Measurements from ENCODE around the gene NTM. TPM values are rescaled to one million over a fixed set of nuclear protein-coding genes. Genes with fewer than 3 reads are reported as not detected.
A peak's percentile ranks its signal among the peaks of the same experiment; 100 is the strongest.

Gene NTM
- total RNA-seq, 4 donors from 2014 or later, result 3.6 to 11.8 (median 7.8) TPM

DNA sequence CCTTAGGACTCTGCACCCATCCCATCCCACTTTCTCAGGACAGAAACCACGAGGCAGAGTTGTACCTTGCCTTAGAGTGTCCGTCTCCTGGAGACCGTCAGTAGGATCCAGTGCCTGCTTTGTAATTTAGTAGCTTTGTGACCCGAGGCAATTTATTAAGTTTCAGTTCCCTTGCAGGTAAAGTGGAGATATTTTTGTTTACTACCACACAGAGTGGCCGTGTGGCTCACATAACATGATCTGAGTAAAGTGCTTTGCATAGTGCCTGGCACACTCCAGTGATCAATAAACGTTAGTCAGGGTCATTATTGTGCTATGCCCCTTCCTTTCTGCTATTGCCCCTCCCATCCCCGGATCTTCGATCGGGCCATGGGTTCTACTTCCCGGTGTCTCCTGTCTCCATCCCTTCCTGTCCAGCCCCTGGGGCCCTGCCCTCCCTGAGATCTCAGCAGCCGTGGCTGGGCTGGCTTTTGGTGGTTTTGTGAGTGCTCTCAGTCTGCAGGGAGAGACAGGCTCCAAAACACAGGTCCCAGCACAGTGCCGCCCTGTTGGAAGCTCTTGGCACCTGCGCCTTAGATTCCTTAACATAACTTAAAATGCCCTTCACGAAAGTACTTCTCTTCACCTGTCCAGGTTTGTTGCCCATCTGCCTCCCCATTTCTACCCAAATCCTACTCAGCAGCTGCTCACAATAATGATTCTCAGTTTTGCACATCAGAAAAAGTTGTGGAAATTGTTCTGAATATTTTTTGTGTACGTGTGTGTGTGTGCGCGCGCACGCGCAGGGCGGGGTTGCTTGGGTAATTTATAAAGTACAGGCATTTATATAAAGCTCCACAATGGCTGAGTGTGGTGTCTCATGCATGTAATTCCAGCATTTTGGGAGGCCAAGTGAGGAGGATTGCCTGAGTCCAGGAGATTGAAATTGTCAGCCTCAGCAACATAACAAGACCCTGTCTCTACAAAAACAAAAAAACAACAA lies 753.7 kb downstream of the NTM start:
- Histone ChIP-seq H3K4me1 (peaks cover 0 to 22% (median 5%) of the 10 kb centered on the region in 3 donors), H3K27ac (no peak overlapping the region), H3K36me3 (no peaks in the 10 kb centered on the region), H3K4me3 (no peak overlapping the region), H3K9me3 (no peaks in the 10 kb centered on the region), H3K27me3 (no peaks in the 10 kb centered on the region)
- no peak for TF ChIP-seq EP300 (IDR thresholded peaks at IDR 0.05)
- TF ChIP-seq POLR2AphosphoS5 (IDR thresholded peaks at IDR 0.05), result no peak
- TF ChIP-seq, protein P1, sequence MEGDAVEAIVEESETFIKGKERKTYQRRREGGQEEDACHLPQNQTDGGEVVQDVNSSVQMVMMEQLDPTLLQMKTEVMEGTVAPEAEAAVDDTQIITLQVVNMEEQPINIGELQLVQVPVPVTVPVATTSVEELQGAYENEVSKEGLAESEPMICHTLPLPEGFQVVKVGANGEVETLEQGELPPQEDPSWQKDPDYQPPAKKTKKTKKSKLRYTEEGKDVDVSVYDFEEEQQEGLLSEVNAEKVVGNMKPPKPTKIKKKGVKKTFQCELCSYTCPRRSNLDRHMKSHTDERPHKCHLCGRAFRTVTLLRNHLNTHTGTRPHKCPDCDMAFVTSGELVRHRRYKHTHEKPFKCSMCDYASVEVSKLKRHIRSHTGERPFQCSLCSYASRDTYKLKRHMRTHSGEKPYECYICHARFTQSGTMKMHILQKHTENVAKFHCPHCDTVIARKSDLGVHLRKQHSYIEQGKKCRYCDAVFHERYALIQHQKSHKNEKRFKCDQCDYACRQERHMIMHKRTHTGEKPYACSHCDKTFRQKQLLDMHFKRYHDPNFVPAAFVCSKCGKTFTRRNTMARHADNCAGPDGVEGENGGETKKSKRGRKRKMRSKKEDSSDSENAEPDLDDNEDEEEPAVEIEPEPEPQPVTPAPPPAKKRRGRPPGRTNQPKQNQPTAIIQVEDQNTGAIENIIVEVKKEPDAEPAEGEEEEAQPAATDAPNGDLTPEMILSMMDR (IDR thresholded peaks at IDR 0.05), result no peak
- no peak for TF ChIP-seq POLR2A (IDR thresholded peaks at IDR 0.05)
- 79 to 88% methylated on average over 11 to 16 of the region's 21 CpGs for WGBS, 2 donors (ENCODE audit: low coverage in 1 of 2)
- no peak for ATAC-seq

DNA sequence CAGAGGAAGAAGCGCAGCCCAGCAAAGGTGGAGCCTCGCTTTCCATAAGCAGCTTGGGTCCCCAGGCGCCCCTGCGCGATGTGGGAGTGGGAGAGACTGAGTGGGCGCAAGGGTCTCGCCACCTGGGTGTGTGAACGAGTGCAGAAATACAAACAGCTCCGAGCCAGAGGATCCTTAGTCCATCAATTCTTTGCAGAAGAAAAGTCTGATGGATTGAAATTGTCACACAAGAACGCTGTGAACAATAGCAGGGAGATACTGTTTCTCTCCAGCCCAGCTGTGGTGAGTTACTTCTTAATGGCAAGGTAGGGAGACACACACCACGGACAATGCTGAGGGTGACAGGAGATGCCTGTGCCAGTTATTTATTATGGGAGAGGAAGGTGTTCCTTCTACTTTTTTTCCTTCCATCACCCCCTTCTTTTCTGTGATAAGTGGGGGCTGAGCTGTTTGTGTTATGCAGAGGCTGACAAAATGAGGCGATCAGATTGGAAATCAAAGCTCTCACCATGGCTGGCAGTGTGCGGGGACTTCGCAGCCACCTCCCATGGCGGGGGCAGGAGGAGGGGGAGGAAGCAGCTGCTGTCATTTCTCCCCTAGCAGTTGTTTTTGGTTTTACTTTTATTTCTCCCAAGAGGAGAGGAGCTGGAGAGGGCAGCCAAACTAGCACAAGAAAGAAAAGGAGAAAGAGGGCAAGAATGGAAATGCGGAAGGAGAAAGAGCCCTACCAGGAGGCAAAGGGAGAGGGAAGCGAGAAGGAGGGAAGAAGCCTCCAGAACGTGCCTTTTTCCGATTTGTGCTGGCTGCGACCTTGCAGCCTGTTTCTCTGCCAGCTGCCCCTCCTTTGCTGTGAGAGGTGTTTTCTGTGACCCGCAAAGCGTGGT lies 755.8 kb downstream of the NTM start:
- no peaks in the 10 kb centered on the region for H3K36me3 ChIP-seq
- H3K9me3 ChIP-seq, result no peaks in the 10 kb centered on the region
- peak; percentile 27 for ATAC-seq
- H3K27me3 ChIP-seq, result no peaks in the 10 kb centered on the region
- WGBS, 2 donors (ENCODE audit: low coverage in 1 of 2), result 11 to 22% methylated on average over 20 to 22 of the region's 22 CpGs
- peaks cover 0 to 22% (median 5%) of the 10 kb centered on the region in 3 donors for H3K4me1 ChIP-seq
- peak overlapping the region; percentile 30 to 45 for H3K4me3 ChIP-seq
- no peak for TF ChIP-seq POLR2AphosphoS5 (IDR thresholded peaks at IDR 0.05)
- no peak for TF ChIP-seq EP300 (IDR thresholded peaks at IDR 0.05)
- TF ChIP-seq, protein P1 (IDR thresholded peaks at IDR 0.05), result no peak
- TF ChIP-seq POLR2A (IDR thresholded peaks at IDR 0.05), result no peak
- peak overlapping the region in 3 of 4 donors; percentile 24 to 55 (median 33) for H3K27ac ChIP-seq

DNA sequence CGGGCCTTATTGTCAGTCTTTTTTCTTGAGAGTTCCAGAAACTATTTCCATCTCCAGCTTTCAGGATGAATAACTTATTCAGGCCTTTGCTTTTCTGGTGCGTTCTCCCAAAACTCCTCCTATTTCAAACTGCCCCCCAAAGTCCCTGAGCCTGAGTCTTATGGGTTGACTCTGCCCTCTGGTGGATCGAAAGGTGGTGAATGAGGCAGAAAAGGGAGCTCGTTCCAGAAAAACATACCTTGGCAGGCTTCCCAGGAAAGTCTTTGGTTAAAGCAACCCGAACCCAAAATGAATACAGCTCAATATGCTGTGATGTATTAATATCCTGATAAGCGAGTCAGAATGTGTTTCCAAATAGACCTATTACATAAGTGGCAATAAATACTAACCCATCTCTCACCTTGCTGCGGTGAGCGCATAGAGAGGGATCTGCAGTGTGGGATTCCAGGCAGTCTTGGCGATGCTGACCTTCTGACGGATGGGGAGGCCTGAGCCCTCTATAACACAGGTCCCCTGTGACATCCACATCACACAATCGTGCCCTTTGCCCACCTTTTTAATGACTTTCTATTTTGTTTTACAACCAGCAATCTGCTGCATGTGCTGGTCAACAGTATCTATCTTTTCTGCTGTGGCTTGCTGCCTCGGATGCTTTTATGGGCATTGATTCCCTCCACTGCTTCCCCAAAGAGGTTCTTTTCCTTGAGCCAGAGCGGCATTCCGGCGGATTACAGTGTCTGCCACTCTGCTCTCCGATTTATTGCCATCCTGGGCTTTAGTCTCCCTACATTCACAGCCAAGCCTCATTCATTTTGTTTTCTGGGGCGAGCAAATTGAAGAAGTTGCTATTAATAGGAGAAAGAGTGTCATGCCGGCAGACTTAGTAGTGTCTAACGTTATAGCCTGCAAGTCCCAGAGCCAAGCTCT lies 756.8 kb downstream of the NTM start:
- peak overlapping the region in 3 of 4 donors; percentile 24 to 55 (median 33) for H3K27ac ChIP-seq
- H3K4me3 ChIP-seq, result peak overlapping the region; percentile 30 to 45
- H3K9me3 ChIP-seq, result no peaks in the 10 kb centered on the region
- no peaks in the 10 kb centered on the region for H3K27me3 ChIP-seq
- peaks cover 0 to 22% (median 5%) of the 10 kb centered on the region in 3 donors for H3K4me1 ChIP-seq
- TF ChIP-seq EP300 (IDR thresholded peaks at IDR 0.05), result no peak
- no peak for TF ChIP-seq POLR2A (IDR thresholded peaks at IDR 0.05)
- TF ChIP-seq, protein P1 (IDR thresholded peaks at IDR 0.05), result peak; percentile 19 to 72 (median 49)
- TF ChIP-seq POLR2AphosphoS5 (IDR thresholded peaks at IDR 0.05), result peak; percentile 32
- WGBS, 2 donors (ENCODE audit: low coverage in 1 of 2), result 29 to 40% methylated on average over 10 to 18 of the region's 19 CpGs
- H3K36me3 ChIP-seq, result no peaks in the 10 kb centered on the region
- peak; percentile 59 for ATAC-seq

DNA sequence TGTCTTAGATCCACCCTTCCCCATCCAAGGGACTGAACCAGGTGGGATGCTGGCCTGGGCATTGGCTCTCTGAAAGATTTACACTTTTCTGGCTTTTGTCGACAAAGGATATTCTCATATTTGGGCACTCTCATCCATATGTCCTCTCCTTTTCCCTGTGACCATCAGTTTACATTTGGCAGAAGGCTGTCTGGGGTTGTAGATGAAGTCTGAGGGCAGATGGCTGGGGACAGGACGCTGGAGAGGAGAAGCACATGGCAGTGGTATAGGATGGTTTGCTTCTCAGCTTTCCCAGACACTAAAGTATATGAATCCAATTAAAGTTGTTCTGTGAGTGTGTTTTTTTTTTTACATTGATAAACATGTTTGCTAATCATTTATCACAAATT lies 757.5 kb downstream of the NTM start:
- no peak for ATAC-seq
- Histone ChIP-seq H3K27ac (peak overlapping the region in 2 of 4 donors; percentile 15 to 55), H3K36me3 (no peaks in the 10 kb centered on the region), H3K4me3 (no peak overlapping the region), H3K9me3 (no peaks in the 10 kb centered on the region), H3K27me3 (no peaks in the 10 kb centered on the region), H3K4me1 (peaks cover 0 to 22% (median 5%) of the 10 kb centered on the region in 3 donors)
- 69 to 85% methylated on average over 2 of the region's 2 CpGs for WGBS, 2 donors (ENCODE audit: low coverage in 1 of 2)
- TF ChIP-seq, protein P1 (IDR thresholded peaks at IDR 0.05), result no peak
- no peak for TF ChIP-seq POLR2A (IDR thresholded peaks at IDR 0.05)
- TF ChIP-seq EP300 (IDR thresholded peaks at IDR 0.05), result no peak
- no peak for TF ChIP-seq POLR2AphosphoS5 (IDR thresholded peaks at IDR 0.05)
